Gastroesophageal sphincter (tissue), 4 donors: ENCODE data around the gene ZNF554. TPM values are rescaled to one million over a fixed set of nuclear protein-coding genes. Genes with fewer than 3 reads are reported as not detected.

ENCODE experiments used
- ATAC-seq: fragments of 150-250 bp; one replicate; pipeline ENCODE4 v1.9.1; 2016; ENCODE audit warnings: mild to moderate bottlenecking, moderate library complexity
- H3K27ac ChIP-seq, 4 donors: fragments of 200-600 bp; sonication (generic) in 3 of 4; 1 replicate in 3 of 4; 2 replicates in 1 of 4; pipeline ENCODE4 v1.5.1; 2016 to 2019
- H3K27me3 ChIP-seq: fragments of 200-600 bp; sonication (generic); one replicate; pipeline ENCODE4 v1.5.1; 2019
- H3K36me3 ChIP-seq, 2 donors: fragments of 200-600 bp; sonication (generic); one replicate each; pipeline ENCODE4 v1.5.1; 2019; ENCODE audit warnings: control low read depth in 1 of 2
- H3K4me1 ChIP-seq, 3 donors: fragments of 200-600 bp; sonication (generic); 1 replicate in 2 of 3; 2 replicates in 1 of 3; pipeline ENCODE4 v1.5.1; 2016 to 2019; ENCODE audit warnings: control low read depth in 2 of 3
- H3K4me3 ChIP-seq, 2 donors: fragments of 200-600 bp; sonication (generic); one replicate each; pipeline ENCODE4 v1.5.1; 2019; ENCODE audit warnings: mild to moderate bottlenecking in 1 of 2, moderate library complexity in 1 of 2
- H3K9me3 ChIP-seq, 3 donors: fragments of 200-600 bp; sonication (generic); one replicate each; pipeline ENCODE4 v1.5.1; 2017 to 2019; ENCODE audit warnings: control low read depth in 2 of 3
- CTCF ChIP-seq, 4 experiments: fragments of 200-600 bp in 2 of 4; fragments of 450-650 bp in 2 of 4; sonication (generic) in 1 of 4; IDR thresholded peaks; one replicate each; pipeline ENCODE4 v1.5.1; 2017 to 2019; ENCODE audit warnings: antibody characterized with exemption in 4 of 4, mild to moderate bottlenecking in 2 of 4, moderate library complexity in 2 of 4
- EP300 ChIP-seq: sonication (generic); formaldehyde crosslinking; IDR thresholded peaks from one replicate; pipeline ENCODE4 v1.6.1; 2017; ENCODE audit warnings: antibody characterized with exemption, mild to moderate bottlenecking
- POLR2A ChIP-seq, 2 donors: fragments of 450-650 bp; IDR thresholded peaks; one replicate each; pipeline ENCODE4 v1.6.1; 2017; ENCODE audit warnings: antibody characterized with exemption in 2 of 2, mild to moderate bottlenecking in 2 of 2, moderate library complexity in 1 of 2
- POLR2AphosphoS5 ChIP-seq: sonication (generic); formaldehyde crosslinking; IDR thresholded peaks from one replicate; pipeline ENCODE4 v1.6.1; 2017; ENCODE audit warnings: antibody characterized with exemption
- WGBS, 2 donors: methylation state at CpG; one replicate each; pipeline ENCODE4 v1.1.5; 2018; ENCODE audit warnings: low coverage in 1 of 2; 5-methylcytosine and 5-hydroxymethylcytosine counted together
- total RNA-seq, 4 donors: library from RNA; depleted of rRNA; stranded (reverse); fragments of >200 nt; gene quantifications; one replicate each; pipeline ENCODE4 v1.1.0, GENCODE V29; 2016

ZNF554 gene
- total RNA-seq, 4 donors from 2014 or later: 3.5 to 7.8 (median 5.5) TPM

- H3K27ac ChIP-seq: peak within 1 kb of the TSS in 3 of 4 donors; percentile 72 to 97 (median 83)
- 0% methylated on average over 4 of the region's 78 CpGs; no CpG with 5 or more reads in 1 of the 2 donors for WGBS, 2 donors
- TF ChIP-seq EP300: no peak
- peak; percentile 71 to 73 for TF ChIP-seq POLR2A (IDR thresholded peaks at IDR 0.05)
- peak; percentile 93 for ATAC-seq
- no peaks in the 10 kb centered on the region for H3K27me3 ChIP-seq
- no peaks in the 10 kb centered on the region for H3K9me3 ChIP-seq
- peak within 1 kb of the TSS; percentile 52 to 91 for H3K4me3 ChIP-seq
- H3K36me3 ChIP-seq: peaks cover 0 to 5% of the 10 kb centered on the region in 2 donors
- peaks cover 0 to 59% (median 29%) of the 10 kb centered on the region in 3 donors for H3K4me1 ChIP-seq
Observed at GRCh38 chr19:2785244-2785997, 34.2 kb upstream of the ZNF554 start, which contains the start of gene THOP1. THOP1 (plus strand) TSS chr19:2785503; CDS start chr19:2785663, 160 bp downstream.

DNA sequence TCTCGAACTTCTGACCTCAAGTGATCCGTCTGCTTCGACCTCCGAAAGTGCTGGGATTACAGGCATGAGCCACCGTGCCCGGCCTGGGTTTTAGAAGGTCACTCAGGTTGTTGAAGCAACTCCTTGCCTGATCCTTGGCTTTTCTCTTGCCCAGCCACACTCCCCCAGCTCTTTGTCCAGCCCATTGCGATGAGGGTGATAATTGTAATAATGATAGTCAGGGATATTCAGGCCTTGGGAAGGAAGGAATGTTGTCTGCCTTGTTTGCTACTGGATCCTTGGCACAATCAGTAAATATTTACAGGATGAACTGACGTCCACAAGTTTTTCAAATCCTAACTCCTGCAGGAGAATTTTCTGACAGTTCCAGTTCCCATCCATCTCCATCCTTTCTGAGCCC is 32.6 kb upstream of the ZNF554 start:
- TF ChIP-seq CTCF (IDR thresholded peaks at IDR 0.05) (no peak), POLR2AphosphoS5 (no peak), EP300 (no peak), POLR2A (IDR thresholded peaks at IDR 0.05) (no peak)
- no peaks in the 10 kb centered on the region for H3K27me3 ChIP-seq
- no peak overlapping the region for H3K27ac ChIP-seq
- 56 to 63% methylated on average over 5 to 7 of the region's 8 CpGs for WGBS, 2 donors
- H3K4me3 ChIP-seq: no peak overlapping the region
- H3K36me3 ChIP-seq: peaks cover 0 to 22% of the 10 kb centered on the region in 2 donors
- ATAC-seq: no peak
- H3K9me3 ChIP-seq: no peaks in the 10 kb centered on the region
- H3K4me1 ChIP-seq: peaks cover 0 to 42% (median 12%) of the 10 kb centered on the region in 3 donors

GRCh38 chr19:2788237-2788636 is 31.4 kb upstream of the ZNF554 start:
- Histone ChIP-seq H3K4me1 (peaks cover 0 to 36% (median 9%) of the 10 kb centered on the region in 3 donors), H3K36me3 (peaks cover 0 to 33% of the 10 kb centered on the region in 2 donors), H3K4me3 (no peak overlapping the region), H3K27me3 (no peaks in the 10 kb centered on the region), H3K27ac (no peak overlapping the region), H3K9me3 (no peaks in the 10 kb centered on the region)
- WGBS, 2 donors: 84 to 94% methylated on average over 2 to 5 of the region's 5 CpGs
- TF ChIP-seq POLR2A (IDR thresholded peaks at IDR 0.05): no peak
- ATAC-seq: no peak

GRCh38 chr19:2790194-2790556 is 29.5 kb upstream of the ZNF554 start:
- peaks cover 0 to 53% of the 10 kb centered on the region in 2 donors for H3K36me3 ChIP-seq
- no peak for ATAC-seq
- H3K9me3 ChIP-seq: no peaks in the 10 kb centered on the region
- H3K27me3 ChIP-seq: no peaks in the 10 kb centered on the region
- peaks cover 0 to 18% (median 7%) of the 10 kb centered on the region in 3 donors for H3K4me1 ChIP-seq
- TF ChIP-seq POLR2A (IDR thresholded peaks at IDR 0.05) (no peak), EP300 (no peak), CTCF (IDR thresholded peaks at IDR 0.05) (no peak), POLR2AphosphoS5 (no peak)
- 100% methylated on average over 4 of the region's 14 CpGs; no CpG with 5 or more reads in 1 of the 2 donors for WGBS, 2 donors
- no peak overlapping the region for H3K4me3 ChIP-seq
- no peak overlapping the region for H3K27ac ChIP-seq

DNA sequence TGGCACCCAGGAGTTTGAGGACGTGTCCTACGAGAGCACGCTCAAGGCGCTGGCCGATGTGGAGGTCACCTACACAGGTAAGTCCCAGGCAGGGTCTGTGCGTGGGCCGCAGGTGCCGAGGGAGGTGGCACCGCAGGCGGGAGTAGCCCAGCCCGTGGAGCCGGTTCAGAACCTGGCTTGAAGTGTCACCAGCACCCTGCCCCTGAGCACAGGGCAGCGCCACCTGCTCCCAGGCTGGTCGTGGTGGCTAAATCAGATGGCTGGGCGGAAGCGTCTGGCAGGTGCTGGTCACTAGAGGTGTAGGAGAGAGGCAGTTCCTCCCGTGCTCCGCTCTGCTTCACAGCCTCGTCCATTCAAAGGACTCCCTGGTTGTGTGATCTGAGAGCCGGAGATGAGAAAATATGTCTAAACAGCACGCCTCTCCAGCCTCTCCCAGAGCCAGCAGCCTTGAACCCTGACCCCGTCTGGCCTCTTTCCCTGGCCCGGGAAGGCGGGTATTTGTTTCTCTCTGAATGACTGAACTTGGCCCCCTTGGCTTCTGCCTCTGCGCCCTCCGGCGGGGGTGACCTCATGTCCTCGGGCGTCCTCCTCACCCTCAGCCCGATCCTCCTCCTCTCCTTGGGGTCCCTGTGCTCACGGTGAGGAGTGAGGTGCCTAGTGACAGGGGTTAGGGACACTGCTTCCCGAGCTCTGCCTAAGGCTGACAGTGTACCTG is 29.0 kb upstream of the ZNF554 start:
- Histone ChIP-seq H3K27me3 (no peaks in the 10 kb centered on the region), H3K4me3 (no peak overlapping the region), H3K4me1 (peaks cover 0 to 16% (median 7%) of the 10 kb centered on the region in 3 donors), H3K9me3 (no peaks in the 10 kb centered on the region), H3K36me3 (peaks cover 0 to 58% of the 10 kb centered on the region in 2 donors), H3K27ac (no peak overlapping the region)
- TF ChIP-seq POLR2AphosphoS5 (no peak), POLR2A (IDR thresholded peaks at IDR 0.05) (no peak), CTCF (IDR thresholded peaks at IDR 0.05) (no peak), EP300 (no peak)
- 94 to 100% methylated on average over 3 to 25 of the region's 32 CpGs for WGBS, 2 donors
- no peak for ATAC-seq
